ENCODE data around the gene SH2D5. TPM values are rescaled to one million over a fixed set of nuclear protein-coding genes. Genes with fewer than 3 reads are reported as not detected.
A peak's percentile ranks its signal among the peaks of the same experiment; 100 is the strongest.

Gene SH2D5
- polyA plus RNA-seq, 4 donors = 0.07 to 1.1 (median 0.16) TPM

- Histone ChIP-seq H3K9me3 (ENCODE audit: control insufficient read depth in 2 of 2, insufficient read depth in 1 of 2, low read depth in 1 of 2, low read length in 1 of 2) (no peaks in the 10 kb centered on the region), H3K36me3 (ENCODE audit: control insufficient read depth in 3 of 3, insufficient read depth in 2 of 3, low read depth in 1 of 3, low read length in 3 of 3) (peaks cover 0 to 2% (median 0%) of the 10 kb centered on the region in 3 donors), H3K4me1 (ENCODE audit: control insufficient read depth in 3 of 3, insufficient read depth in 2 of 3, low read depth in 1 of 3, low read length in 2 of 3) (peaks cover 0 to 17% (median 3%) of the 10 kb centered on the region in 3 donors), H3K4me3 (ENCODE audit: low read depth in 1 of 3, low read length in 3 of 3) (no peak overlapping the region), H3K27me3 (ENCODE audit: control insufficient read depth in 3 of 3, insufficient read depth in 3 of 3, low read length in 3 of 3) (peaks cover 3 to 47% (median 22%) of the 10 kb centered on the region in 3 donors), H3K27ac (ENCODE audit: low read depth in 1 of 3, low read length in 2 of 3) (no peak overlapping the region)
- WGBS, 3 donors = 52 to 55% (median 54%) methylated on average over 4 of the region's 4 CpGs
- DNase-seq = no peak
- FAIRE-seq = no peak
Measured at GRCh38 chr1:20730690-20731056, 1.8 kb downstream of the SH2D5 start.

DNA sequence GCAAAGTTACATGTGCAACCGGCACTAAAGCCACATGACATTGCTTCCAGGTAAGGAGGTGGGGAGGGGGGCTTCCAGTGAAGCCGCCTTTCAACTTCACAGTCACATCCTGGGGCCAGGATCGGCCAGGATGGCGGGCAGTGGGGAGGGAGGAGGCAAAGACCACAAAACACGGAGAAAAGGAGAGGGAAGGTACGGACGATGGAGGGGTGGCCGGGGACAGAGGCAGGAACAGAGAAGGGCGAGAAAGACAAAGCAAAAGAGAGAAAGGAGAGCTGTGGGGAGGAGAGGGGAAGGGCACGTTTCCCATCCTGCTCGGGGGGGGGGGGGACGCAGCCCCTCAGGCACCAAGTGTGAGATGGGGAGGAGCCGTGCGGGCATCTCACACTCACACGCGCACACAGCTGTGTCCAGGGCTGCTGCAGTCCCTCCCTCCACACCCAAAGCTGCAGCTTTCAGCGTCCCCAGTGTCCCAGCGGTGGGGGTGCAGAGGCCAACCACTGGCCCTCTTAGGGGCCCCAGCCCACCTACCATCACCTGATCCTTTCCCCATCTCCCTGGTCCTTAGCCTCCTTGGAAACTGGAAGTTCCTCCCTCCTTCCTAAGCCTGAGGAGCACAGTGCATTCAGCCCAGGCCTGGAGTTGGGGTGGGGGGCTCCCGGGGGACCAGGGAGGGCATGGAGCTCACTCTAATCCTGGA, 2.4 kb downstream of the SH2D5 start:
- H3K4me1 ChIP-seq (ENCODE audit: control insufficient read depth in 3 of 3, insufficient read depth in 2 of 3, low read depth in 1 of 3, low read length in 2 of 3) = peaks cover 0 to 17% (median 3%) of the 10 kb centered on the region in 3 donors
- 9 to 15% (median 14%) methylated on average over 15 to 19 of the region's 19 CpGs for WGBS, 3 donors
- H3K27me3 ChIP-seq (ENCODE audit: control insufficient read depth in 3 of 3, insufficient read depth in 3 of 3, low read length in 3 of 3) = peaks cover 3 to 47% (median 22%) of the 10 kb centered on the region in 3 donors

DNA sequence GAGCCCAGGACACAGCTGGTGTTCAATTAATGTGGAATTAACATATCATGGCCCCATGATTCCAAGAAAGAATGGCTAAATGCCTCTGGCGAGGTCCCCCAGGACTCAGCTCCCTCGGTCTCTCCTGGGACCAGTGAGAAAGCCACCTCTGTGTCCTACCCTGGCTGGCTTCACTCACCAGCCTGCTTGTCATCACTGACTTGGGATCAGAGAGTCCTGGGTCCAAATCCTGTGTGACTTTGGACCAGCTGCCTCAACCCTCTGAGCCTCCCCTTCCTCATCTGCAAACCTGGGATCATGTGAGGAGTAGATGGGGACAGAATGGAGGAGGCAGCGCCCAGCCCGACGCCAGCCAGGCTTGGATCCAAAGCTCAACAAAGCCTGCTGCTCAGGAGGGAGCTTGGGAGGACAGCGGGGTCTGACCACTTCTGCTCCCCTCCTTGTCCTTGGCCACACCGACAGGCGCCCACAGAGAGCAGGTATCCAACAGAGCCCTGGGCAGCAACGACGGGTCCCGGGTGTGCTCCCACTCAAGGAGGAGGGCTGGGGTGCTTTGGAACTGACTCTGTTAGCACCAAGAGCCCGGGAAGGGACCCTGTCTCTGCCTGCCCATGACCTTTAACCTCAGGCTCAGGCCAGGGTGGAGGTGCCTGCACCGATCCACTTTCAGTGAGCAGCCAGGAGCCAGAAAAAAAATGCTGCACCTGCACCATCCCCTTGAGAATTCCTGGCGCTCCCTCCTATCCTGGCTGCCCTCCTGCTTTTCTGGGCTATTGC, 3.2 kb downstream of the SH2D5 start:
- 38 to 59% (median 44%) methylated on average over 14 of the region's 14 CpGs for WGBS, 3 donors
- Histone ChIP-seq H3K9me3 (ENCODE audit: control insufficient read depth in 2 of 2, insufficient read depth in 1 of 2, low read depth in 1 of 2, low read length in 1 of 2) (no peaks in the 10 kb centered on the region), H3K27me3 (ENCODE audit: control insufficient read depth in 3 of 3, insufficient read depth in 3 of 3, low read length in 3 of 3) (peaks cover 3 to 47% (median 22%) of the 10 kb centered on the region in 3 donors), H3K4me3 (ENCODE audit: low read depth in 1 of 3, low read length in 3 of 3) (no peak overlapping the region), H3K27ac (ENCODE audit: low read depth in 1 of 3, low read length in 2 of 3) (no peak overlapping the region), H3K4me1 (ENCODE audit: control insufficient read depth in 3 of 3, insufficient read depth in 2 of 3, low read depth in 1 of 3, low read length in 2 of 3) (peaks cover 0 to 17% (median 3%) of the 10 kb centered on the region in 3 donors), H3K36me3 (ENCODE audit: control insufficient read depth in 3 of 3, insufficient read depth in 2 of 3, low read depth in 1 of 3, low read length in 3 of 3) (no peaks in the 10 kb centered on the region)
- DNase-seq (no peak), FAIRE-seq (no peak)

More for the DNA sequence above, 2.4 kb downstream of the SH2D5 start:
- H3K4me3 ChIP-seq (ENCODE audit: low read depth in 1 of 3, low read length in 3 of 3) = no peak overlapping the region
- FAIRE-seq (no peak), DNase-seq (no peak)
- H3K9me3 ChIP-seq (ENCODE audit: control insufficient read depth in 2 of 2, insufficient read depth in 1 of 2, low read depth in 1 of 2, low read length in 1 of 2) = no peaks in the 10 kb centered on the region
- H3K27ac ChIP-seq (ENCODE audit: low read depth in 1 of 3, low read length in 2 of 3) = no peak overlapping the region
- H3K36me3 ChIP-seq (ENCODE audit: control insufficient read depth in 3 of 3, insufficient read depth in 2 of 3, low read depth in 1 of 3, low read length in 3 of 3) = no peaks in the 10 kb centered on the region

- Histone ChIP-seq H3K4me3 (ENCODE audit: low read depth in 1 of 3, low read length in 3 of 3) (no peak overlapping the region), H3K9me3 (ENCODE audit: control insufficient read depth in 2 of 2, insufficient read depth in 1 of 2, low read depth in 1 of 2, low read length in 1 of 2) (no peaks in the 10 kb centered on the region), H3K27me3 (ENCODE audit: control insufficient read depth in 3 of 3, insufficient read depth in 3 of 3, low read length in 3 of 3) (peaks cover 3 to 47% (median 22%) of the 10 kb centered on the region in 3 donors), H3K36me3 (ENCODE audit: control insufficient read depth in 3 of 3, insufficient read depth in 2 of 3, low read depth in 1 of 3, low read length in 3 of 3) (no peaks in the 10 kb centered on the region), H3K4me1 (ENCODE audit: control insufficient read depth in 3 of 3, insufficient read depth in 2 of 3, low read depth in 1 of 3, low read length in 2 of 3) (peaks cover 0 to 15% (median 3%) of the 10 kb centered on the region in 3 donors), H3K27ac (ENCODE audit: low read depth in 1 of 3, low read length in 2 of 3) (no peak overlapping the region)
- 41 to 66% (median 46%) methylated on average over 9 of the region's 9 CpGs for WGBS, 3 donors
- DNase-seq = no peak
- FAIRE-seq = no peak
Measured at GRCh38 chr1:20728371-20729154, 3.9 kb downstream of the SH2D5 start.

DNA sequence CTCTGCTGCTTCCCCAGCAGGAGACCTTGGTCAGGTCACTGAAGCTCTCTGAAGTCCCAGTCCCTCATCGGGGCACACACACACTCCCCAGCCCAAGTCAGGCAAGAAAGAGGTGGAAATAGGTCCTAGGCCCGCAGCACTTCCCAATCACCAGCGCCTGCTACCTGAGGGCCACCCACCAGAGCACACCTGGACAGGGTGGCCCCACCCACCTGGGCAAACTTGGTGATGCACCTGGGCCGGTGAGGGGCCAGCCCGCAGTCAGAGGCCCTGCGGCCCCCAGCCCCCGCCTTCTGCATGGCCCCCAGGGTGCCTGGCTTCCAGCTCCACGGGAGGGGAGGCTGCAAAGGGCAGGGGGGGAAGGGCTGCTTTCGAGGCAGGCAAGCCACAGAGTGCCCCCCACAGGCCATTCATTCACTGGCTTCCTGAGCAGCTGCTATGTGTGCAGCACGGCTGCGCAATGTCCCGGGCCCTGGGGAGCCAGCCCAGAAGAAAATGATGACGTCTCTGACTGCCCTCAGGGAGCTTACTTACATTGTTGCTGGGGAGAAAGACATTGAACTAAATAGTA, 4.7 kb downstream of the SH2D5 start:
- no peak for FAIRE-seq
- peaks cover 0 to 9% (median 3%) of the 10 kb centered on the region in 3 donors for H3K4me1 ChIP-seq (ENCODE audit: control insufficient read depth in 3 of 3, insufficient read depth in 2 of 3, low read depth in 1 of 3, low read length in 2 of 3)
- 34 to 45% (median 40%) methylated on average over 12 to 13 of the region's 13 CpGs for WGBS, 3 donors
- peaks cover 3 to 45% (median 22%) of the 10 kb centered on the region in 3 donors for H3K27me3 ChIP-seq (ENCODE audit: control insufficient read depth in 3 of 3, insufficient read depth in 3 of 3, low read length in 3 of 3)
- no peak overlapping the region for H3K27ac ChIP-seq (ENCODE audit: low read depth in 1 of 3, low read length in 2 of 3)
- peak in 1 of 2 donors; percentile 21 for DNase-seq
- no peaks in the 10 kb centered on the region for H3K9me3 ChIP-seq (ENCODE audit: control insufficient read depth in 2 of 2, insufficient read depth in 1 of 2, low read depth in 1 of 2, low read length in 1 of 2)
- H3K4me3 ChIP-seq (ENCODE audit: low read depth in 1 of 3, low read length in 3 of 3) = no peak overlapping the region
- no peaks in the 10 kb centered on the region for H3K36me3 ChIP-seq (ENCODE audit: control insufficient read depth in 3 of 3, insufficient read depth in 2 of 3, low read depth in 1 of 3, low read length in 3 of 3)

GRCh38 chr1:20726932-20727745, 5.4 kb downstream of the SH2D5 start:
- no peak overlapping the region for H3K4me3 ChIP-seq (ENCODE audit: low read depth in 1 of 3, low read length in 3 of 3)
- peaks cover 0 to 3% (median 3%) of the 10 kb centered on the region in 3 donors for H3K4me1 ChIP-seq (ENCODE audit: control insufficient read depth in 3 of 3, insufficient read depth in 2 of 3, low read depth in 1 of 3, low read length in 2 of 3)
- H3K27ac ChIP-seq (ENCODE audit: low read depth in 1 of 3, low read length in 2 of 3) = no peak overlapping the region
- H3K36me3 ChIP-seq (ENCODE audit: control insufficient read depth in 3 of 3, insufficient read depth in 2 of 3, low read depth in 1 of 3, low read length in 3 of 3) = no peaks in the 10 kb centered on the region
- no peaks in the 10 kb centered on the region for H3K9me3 ChIP-seq (ENCODE audit: control insufficient read depth in 2 of 2, insufficient read depth in 1 of 2, low read depth in 1 of 2, low read length in 1 of 2)
- no peak for DNase-seq
- 84 to 89% (median 88%) methylated on average over 16 to 17 of the region's 17 CpGs for WGBS, 3 donors
- FAIRE-seq = no peak
- H3K27me3 ChIP-seq (ENCODE audit: control insufficient read depth in 3 of 3, insufficient read depth in 3 of 3, low read length in 3 of 3) = peaks cover 3 to 38% (median 22%) of the 10 kb centered on the region in 3 donors

GRCh38 chr1:20726118-20726911, 6.2 kb downstream of the SH2D5 start:
- DNase-seq = no peak
- Histone ChIP-seq H3K4me1 (ENCODE audit: control insufficient read depth in 3 of 3, insufficient read depth in 2 of 3, low read depth in 1 of 3, low read length in 2 of 3) (peaks cover 0 to 1% (median 0%) of the 10 kb centered on the region in 3 donors), H3K36me3 (ENCODE audit: control insufficient read depth in 3 of 3, insufficient read depth in 2 of 3, low read depth in 1 of 3, low read length in 3 of 3) (no peaks in the 10 kb centered on the region), H3K9me3 (ENCODE audit: control insufficient read depth in 2 of 2, insufficient read depth in 1 of 2, low read depth in 1 of 2, low read length in 1 of 2) (no peaks in the 10 kb centered on the region), H3K27ac (ENCODE audit: low read depth in 1 of 3, low read length in 2 of 3) (no peak overlapping the region), H3K27me3 (ENCODE audit: control insufficient read depth in 3 of 3, insufficient read depth in 3 of 3, low read length in 3 of 3) (peaks cover 3 to 33% (median 21%) of the 10 kb centered on the region in 3 donors), H3K4me3 (ENCODE audit: low read depth in 1 of 3, low read length in 3 of 3) (no peak overlapping the region)
- 67 to 81% (median 75%) methylated on average over 24 to 25 of the region's 25 CpGs for WGBS, 3 donors
- no peak for FAIRE-seq
